ENCODE measurements around the gene EMP3.
A peak's percentile ranks its signal among the peaks of the same experiment; 100 is the strongest.
"Not testable (repeated sequence)": the region's sequence is repeated elsewhere in the genome, so short reads cannot be mapped to it uniquely, and the experiment has no call there.

EMP3 gene

GRCh38 chr19:48325265-48325910 lies at the start of gene EMP3:
Gene EMP3, plus strand, starts transcription at chr19:48325552. Its CDS starts 1,293 bp downstream, at chr19:48326845.
- no peak for DNase-seq

GRCh38 chr19:48279747-48280146 lies 45.6 kb upstream of the EMP3 start:
- DNase-seq = no peak

GRCh38 chr19:48283908-48284307 lies 41.4 kb upstream of the EMP3 start:
- DNase-seq = no peak

- no peak for DNase-seq
Measured at GRCh38 chr19:48284896-48285295, 40.5 kb upstream of the EMP3 start.

- DNase-seq = no peak
Measured at GRCh38 chr19:48287748-48288147, 37.6 kb upstream of the EMP3 start.

GRCh38 chr19:48290401-48290770 lies 35.0 kb upstream of the EMP3 start:
- DNase-seq = no peak

GRCh38 chr19:48290771-48291488 lies 34.4 kb upstream of the EMP3 start:
- DNase-seq = peak; percentile 22

- not testable (repeated sequence) for DNase-seq
Measured at GRCh38 chr19:48291489-48291815, 33.9 kb upstream of the EMP3 start.

- DNase-seq = no peak
Measured at GRCh38 chr19:48292798-48293197, 32.6 kb upstream of the EMP3 start.

GRCh38 chr19:48295458-48295857 lies 29.9 kb upstream of the EMP3 start:
- no peak for DNase-seq

GRCh38 chr19:48296963-48297734 lies 28.2 kb upstream of the EMP3 start:
- no peak for DNase-seq

GRCh38 chr19:48297975-48298374 lies 27.4 kb upstream of the EMP3 start:
- DNase-seq = no peak

GRCh38 chr19:48301886-48302599 lies 23.3 kb upstream of the EMP3 start:
- DNase-seq = no peak

GRCh38 chr19:48302600-48302959 lies 22.8 kb upstream of the EMP3 start:
- DNase-seq = no peak

- no peak for DNase-seq
Measured at GRCh38 chr19:48303367-48303766, 22.0 kb upstream of the EMP3 start.

- DNase-seq = no peak
Measured at GRCh38 chr19:48303866-48304265, 21.5 kb upstream of the EMP3 start.

- peak; percentile 40 for DNase-seq
Measured at GRCh38 chr19:48308631-48309586, 16.4 kb upstream of the EMP3 start.

- DNase-seq = not testable (repeated sequence)
Measured at GRCh38 chr19:48309731-48310130, 15.6 kb upstream of the EMP3 start.

- no peak for DNase-seq
Measured at GRCh38 chr19:48310227-48310626, 15.1 kb upstream of the EMP3 start.

GRCh38 chr19:48311384-48311783 lies 14.0 kb upstream of the EMP3 start:
- no peak for DNase-seq

GRCh38 chr19:48315712-48316111 lies 9.6 kb upstream of the EMP3 start:
- no peak for DNase-seq

GRCh38 chr19:48317708-48317960 lies 7.7 kb upstream of the EMP3 start:
- DNase-seq = not testable (repeated sequence)
